Hepatocyte (in vitro differentiated cells): Measurements from ENCODE around the gene ZNF469. TPM values are rescaled to one million over a fixed set of nuclear protein-coding genes. Genes with fewer than 3 reads are reported as not detected.

Experiments
- DNase-seq: peaks from one replicate; pipeline ENCODE4 v3.0.0-alpha.2; 2016; ENCODE audit warnings: low spot score
- H2AFZ ChIP-seq: fragments of 200-600 bp; sonication (generic); 2 replicates; pipeline ENCODE4 v1.6.0; 2016; ENCODE audit warnings: antibody characterized with exemption, mild to moderate bottlenecking
- H3K27ac ChIP-seq: fragments of 200-600 bp; sonication (generic); 2 replicates; pipeline ENCODE4 v1.5.1; 2016; ENCODE audit warnings: mild to moderate bottlenecking
- H3K27me3 ChIP-seq: fragments of 200-600 bp; sonication (generic); 2 replicates; pipeline ENCODE4 v1.6.1; 2016
- H3K36me3 ChIP-seq: fragments of 200-600 bp; sonication (generic); replicated peaks from 2 replicates; pipeline ENCODE4 v1.5.1; 2016; ENCODE audit warnings: low read depth; ENCODE audit not compliant: insufficient read depth
- H3K4me1 ChIP-seq: fragments of 200-600 bp; sonication (generic); 2 replicates; pipeline ENCODE4 v1.5.1; 2016; ENCODE audit warnings: mild to moderate bottlenecking, moderate library complexity; ENCODE audit not compliant: insufficient read depth
- H3K4me2 ChIP-seq: fragments of 200-600 bp; sonication (generic); 2 replicates; pipeline ENCODE4 v1.6.0; 2016
- H3K4me3 ChIP-seq: fragments of 200-600 bp; sonication (generic); 2 replicates; pipeline ENCODE4 v1.5.1; 2016; ENCODE audit warnings: mild to moderate bottlenecking
- H3K79me2 ChIP-seq: fragments of 200-600 bp; sonication (generic); 2 replicates; pipeline ENCODE4 v1.6.0; 2017; ENCODE audit warnings: mild to moderate bottlenecking
- H3K9me2 ChIP-seq: fragments of 200-600 bp; sonication (generic); replicated peaks from 2 replicates; pipeline ENCODE4 v1.6.0; 2017; ENCODE audit warnings: mild to moderate bottlenecking; ENCODE audit not compliant: insufficient read depth
- H3K9me3 ChIP-seq: fragments of 200-600 bp; sonication (generic); 2 replicates; pipeline ENCODE4 v1.5.1; 2016; ENCODE audit warnings: low read depth, mild to moderate bottlenecking
- H4K20me1 ChIP-seq: fragments of 200-600 bp; sonication (generic); 2 replicates; pipeline ENCODE4 v1.6.0; 2016; ENCODE audit warnings: mild to moderate bottlenecking; ENCODE audit not compliant: insufficient read depth, poor library complexity, severe bottlenecking
- EZH2 ChIP-seq: fragments of 200-600 bp; sonication (generic); IDR thresholded peaks from 2 replicates; pipeline ENCODE4 v1.6.1; 2016; ENCODE audit warnings: antibody characterized with exemption, mild to moderate bottlenecking, borderline replicate concordance
- EZH2phosphoT487 ChIP-seq: fragments of 200-600 bp; sonication (generic); IDR thresholded peaks from one replicate; pipeline ENCODE4 v1.6.1; 2018; ENCODE audit warnings: antibody characterized with exemption, mild to moderate bottlenecking, low read depth, moderate library complexity; ENCODE audit not compliant: unreplicated experiment, severe bottlenecking
- WGBS: methylation state at CpG from one replicate; pipeline ENCODE4 v1.1.6; 2016; ENCODE audit warnings: low lambda C conversion rate; ENCODE audit errors: missing lambda C conversion rate; 5-methylcytosine and 5-hydroxymethylcytosine counted together
- polyA plus RNA-seq: library from polyadenylated mRNA; unstranded; fragments of >200 nt; fragmentation: Nextera tagmentation; extraction: Ambion mirVana; gene quantifications from 2 replicates; pipeline ENCODE4 v1.2.1, GENCODE V29; 2016
- total RNA-seq: library from RNA; depleted of rRNA; stranded (reverse); fragments of >200 nt; gene quantifications from 2 replicates; pipeline ENCODE4 v1.2.3, GENCODE V29; 2014
- TF ChIP-seq, protein P1 (sequence below): fragments of 200-600 bp; sonication (generic); IDR thresholded peaks from 2 replicates; pipeline ENCODE4 v1.5.1; 2016; ENCODE audit warnings: antibody characterized with exemption, mild to moderate bottlenecking; ENCODE audit not compliant: poor library complexity

Gene ZNF469
- total and polyA plus RNA-seq, 2 experiments from 2014 or later, result 1.0 to 1.3 TPM

DNA sequence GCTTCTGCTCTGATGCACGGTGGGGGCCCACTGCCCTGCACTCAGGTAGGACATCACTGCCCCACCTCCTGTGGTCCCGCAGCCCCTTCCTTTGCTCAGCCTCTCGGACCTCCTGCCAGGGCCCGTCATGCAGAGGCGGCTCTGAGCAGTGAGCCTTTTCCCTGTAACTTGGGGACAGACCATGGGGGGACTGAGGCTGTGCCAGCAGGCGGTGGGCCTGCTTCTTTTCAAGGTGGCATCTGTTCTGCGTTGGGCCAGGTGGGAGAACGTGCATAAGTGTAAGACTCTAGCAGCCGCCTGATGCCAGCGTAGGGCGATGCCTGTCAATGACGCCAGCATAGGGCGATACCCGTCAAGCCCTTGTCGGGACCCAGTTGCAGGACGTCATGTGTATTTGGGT, 40.3 kb upstream of the ZNF469 start:
- no peak overlapping the region for H2AFZ ChIP-seq
- H3K4me1 ChIP-seq, result no peaks in the 10 kb centered on the region
- H4K20me1 ChIP-seq, result no peaks in the 10 kb centered on the region
- H3K27me3 ChIP-seq, result no peaks in the 10 kb centered on the region
- no peaks in the 10 kb centered on the region for H3K79me2 ChIP-seq
- no peaks in the 10 kb centered on the region for H3K9me2 ChIP-seq
- DNase-seq, result no peak
- H3K27ac ChIP-seq, result no peak overlapping the region
- no peak overlapping the region for H3K4me3 ChIP-seq
- WGBS, result 94% methylated on average over 16 of the region's 16 CpGs
- no peaks in the 10 kb centered on the region for H3K9me3 ChIP-seq
- H3K36me3 ChIP-seq, result no peaks in the 10 kb centered on the region
- H3K4me2 ChIP-seq, result no peak overlapping the region
- TF ChIP-seq EZH2phosphoT487, result no peak
- no peak for TF ChIP-seq EZH2
- TF ChIP-seq, protein P1, sequence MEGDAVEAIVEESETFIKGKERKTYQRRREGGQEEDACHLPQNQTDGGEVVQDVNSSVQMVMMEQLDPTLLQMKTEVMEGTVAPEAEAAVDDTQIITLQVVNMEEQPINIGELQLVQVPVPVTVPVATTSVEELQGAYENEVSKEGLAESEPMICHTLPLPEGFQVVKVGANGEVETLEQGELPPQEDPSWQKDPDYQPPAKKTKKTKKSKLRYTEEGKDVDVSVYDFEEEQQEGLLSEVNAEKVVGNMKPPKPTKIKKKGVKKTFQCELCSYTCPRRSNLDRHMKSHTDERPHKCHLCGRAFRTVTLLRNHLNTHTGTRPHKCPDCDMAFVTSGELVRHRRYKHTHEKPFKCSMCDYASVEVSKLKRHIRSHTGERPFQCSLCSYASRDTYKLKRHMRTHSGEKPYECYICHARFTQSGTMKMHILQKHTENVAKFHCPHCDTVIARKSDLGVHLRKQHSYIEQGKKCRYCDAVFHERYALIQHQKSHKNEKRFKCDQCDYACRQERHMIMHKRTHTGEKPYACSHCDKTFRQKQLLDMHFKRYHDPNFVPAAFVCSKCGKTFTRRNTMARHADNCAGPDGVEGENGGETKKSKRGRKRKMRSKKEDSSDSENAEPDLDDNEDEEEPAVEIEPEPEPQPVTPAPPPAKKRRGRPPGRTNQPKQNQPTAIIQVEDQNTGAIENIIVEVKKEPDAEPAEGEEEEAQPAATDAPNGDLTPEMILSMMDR, result no peak

DNA sequence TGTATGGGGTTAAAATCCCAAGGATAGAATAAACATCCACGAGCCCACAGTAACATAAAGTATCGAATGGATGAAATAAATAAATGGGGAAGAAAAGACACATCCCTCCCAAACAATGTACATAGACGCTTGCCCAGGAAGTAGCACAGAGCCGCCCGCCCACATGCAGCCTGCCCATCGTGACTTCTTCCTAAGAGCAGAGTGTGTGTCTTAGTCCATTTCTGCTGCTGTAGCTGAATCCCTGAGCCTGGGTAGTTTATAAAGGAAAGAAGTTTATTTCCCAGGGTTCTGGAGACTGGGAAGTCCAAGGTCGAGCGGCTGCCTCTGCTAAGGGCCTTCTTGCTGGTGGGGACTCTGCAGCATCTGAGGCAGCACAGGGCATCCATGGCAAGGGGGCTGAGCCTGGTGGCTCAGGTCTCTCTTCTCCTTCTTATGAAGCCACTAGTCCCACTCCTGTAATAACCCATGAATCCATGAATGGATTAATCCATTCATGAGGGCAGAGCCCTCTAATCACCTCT, 39.4 kb upstream of the ZNF469 start:
- Histone ChIP-seq H3K4me3 (no peak overlapping the region), H3K36me3 (no peaks in the 10 kb centered on the region), H3K9me2 (no peaks in the 10 kb centered on the region), H2AFZ (no peak overlapping the region), H3K4me2 (no peak overlapping the region), H3K27me3 (no peaks in the 10 kb centered on the region), H3K9me3 (no peaks in the 10 kb centered on the region), H3K4me1 (no peaks in the 10 kb centered on the region), H4K20me1 (no peaks in the 10 kb centered on the region), H3K27ac (no peak overlapping the region), H3K79me2 (no peaks in the 10 kb centered on the region)
- 79% methylated on average over 8 of the region's 8 CpGs for WGBS
- no peak for TF ChIP-seq EZH2
- TF ChIP-seq, protein P1, result no peak
- TF ChIP-seq EZH2phosphoT487, result no peak
- DNase-seq, result no peak

DNA sequence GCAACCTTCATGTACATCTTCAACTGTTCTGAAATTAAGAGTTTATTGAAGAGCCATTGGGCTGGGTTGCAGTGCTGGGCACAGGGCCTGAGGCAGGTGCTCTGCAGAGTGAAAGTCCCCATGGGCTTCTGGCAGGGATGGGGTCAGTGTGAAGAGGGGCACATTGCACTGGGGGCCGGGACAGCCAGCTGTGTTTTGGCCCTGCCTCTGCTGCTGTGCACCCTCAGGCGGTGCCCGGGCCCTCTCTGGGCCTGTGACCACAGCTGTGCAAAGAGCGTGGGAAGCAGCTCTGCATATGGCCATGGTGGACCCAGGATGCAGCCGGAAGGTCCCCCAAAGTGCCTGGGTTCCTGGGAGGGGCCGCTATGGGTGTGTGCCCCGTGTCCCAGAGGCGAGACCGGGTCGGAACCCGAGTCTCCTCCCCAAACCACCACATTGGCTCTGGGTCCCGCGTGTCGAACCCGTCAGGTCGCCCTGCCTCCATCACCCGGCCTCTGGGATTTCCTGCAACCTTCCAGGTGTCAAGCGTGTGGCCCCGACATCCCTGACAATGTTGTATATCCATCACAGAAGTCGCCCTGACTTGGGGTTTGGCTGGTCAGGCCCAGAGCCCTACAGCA, 38.2 kb upstream of the ZNF469 start:
- Histone ChIP-seq H3K79me2 (no peaks in the 10 kb centered on the region), H3K36me3 (no peaks in the 10 kb centered on the region), H3K27me3 (no peaks in the 10 kb centered on the region), H3K9me3 (no peaks in the 10 kb centered on the region), H2AFZ (no peak overlapping the region), H4K20me1 (no peaks in the 10 kb centered on the region), H3K4me2 (no peak overlapping the region), H3K4me3 (no peak overlapping the region), H3K4me1 (no peaks in the 10 kb centered on the region), H3K9me2 (no peaks in the 10 kb centered on the region), H3K27ac (no peak overlapping the region)
- DNase-seq, result no peak
- 94% methylated on average over 20 of the region's 20 CpGs for WGBS
- TF ChIP-seq EZH2 (no peak), EZH2phosphoT487 (no peak)
- TF ChIP-seq, protein P1, result no peak
